ENCODE data around the gene SLC46A3. TPM values are rescaled to one million over a fixed set of nuclear protein-coding genes. Genes with fewer than 3 reads are reported as not detected.
A peak's percentile ranks its signal among the peaks of the same experiment; 100 is the strongest.

SLC46A3 gene, protein sequence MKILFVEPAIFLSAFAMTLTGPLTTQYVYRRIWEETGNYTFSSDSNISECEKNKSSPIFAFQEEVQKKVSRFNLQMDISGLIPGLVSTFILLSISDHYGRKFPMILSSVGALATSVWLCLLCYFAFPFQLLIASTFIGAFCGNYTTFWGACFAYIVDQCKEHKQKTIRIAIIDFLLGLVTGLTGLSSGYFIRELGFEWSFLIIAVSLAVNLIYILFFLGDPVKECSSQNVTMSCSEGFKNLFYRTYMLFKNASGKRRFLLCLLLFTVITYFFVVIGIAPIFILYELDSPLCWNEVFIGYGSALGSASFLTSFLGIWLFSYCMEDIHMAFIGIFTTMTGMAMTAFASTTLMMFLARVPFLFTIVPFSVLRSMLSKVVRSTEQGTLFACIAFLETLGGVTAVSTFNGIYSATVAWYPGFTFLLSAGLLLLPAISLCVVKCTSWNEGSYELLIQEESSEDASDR
- 13.1 and 13.2 TPM in 2 replicates for total RNA-seq
- long read RNA-seq, transcript SLC46A3-201 (6 exons, 3,173 nt) = major isoform, 45 of 61 reads
- long read RNA-seq, partial matches to known transcripts = 4 of 61 reads
- long read RNA-seq, other reads (novel, unspliced or antisense) = 8 of 61 reads

DNA sequence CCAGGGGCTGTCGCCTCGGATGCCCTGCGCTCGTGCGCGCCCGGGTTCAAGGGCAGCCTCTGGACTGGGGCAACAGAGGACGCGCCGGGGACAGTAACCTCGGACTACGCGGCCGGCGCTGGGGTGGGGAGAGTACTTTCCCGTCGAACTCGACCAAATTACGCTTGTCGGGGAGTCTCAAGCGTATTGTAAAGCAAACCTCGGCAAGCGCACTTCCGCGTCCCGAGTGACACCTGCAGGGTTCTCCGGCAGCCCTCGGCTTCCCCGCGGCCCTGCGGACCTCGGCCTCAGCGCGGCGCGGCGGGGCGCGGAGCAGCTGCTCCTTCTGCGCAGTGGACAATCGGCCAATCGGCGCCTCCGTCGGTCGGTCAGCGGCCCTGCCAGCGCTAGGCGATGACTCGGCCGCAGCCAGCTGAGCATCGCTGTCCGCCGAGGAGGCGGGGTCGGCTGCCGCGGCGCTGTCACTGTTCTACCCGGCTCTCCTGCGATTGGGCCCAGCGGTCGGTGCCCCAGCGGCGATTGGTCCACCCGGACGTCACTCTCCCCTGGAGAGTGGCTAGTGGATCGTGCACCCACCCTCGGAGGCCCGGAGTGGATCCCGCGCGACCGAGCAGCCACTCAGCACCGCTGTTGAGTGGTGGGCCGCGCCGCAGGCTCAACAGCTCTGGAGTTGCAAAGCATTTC is at the start of gene SLC46A3:
Gene SLC46A3 (minus strand): TSS at position 428 of the 684 bp plus-strand sequence. CDS start 972 bp downstream, outside the sequence.
- H3K36me3 Mint-ChIP-seq (ENCODE audit: unreplicated experiment) = no peaks in the 10 kb centered on the region

DNA sequence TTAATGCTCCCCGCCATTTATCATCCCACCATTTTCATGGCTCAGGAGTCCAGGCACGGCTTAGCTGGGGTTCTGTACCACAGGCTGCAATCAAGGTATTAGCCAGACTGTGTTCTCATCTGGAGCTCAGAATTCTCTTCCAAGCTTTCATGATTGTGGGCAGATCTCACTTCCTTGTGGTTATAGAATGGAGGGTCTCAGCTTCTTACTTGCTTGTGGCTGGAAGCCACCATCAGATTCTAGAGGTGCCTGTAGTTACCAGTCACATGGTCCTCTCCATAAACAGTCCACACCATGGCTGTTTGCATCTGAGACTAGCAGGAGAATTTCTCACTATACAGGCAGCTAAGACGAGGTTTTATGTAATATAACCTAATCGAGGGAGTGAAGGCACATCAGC is 45.1 kb upstream of the SLC46A3 start:
- peaks cover 2% of the 10 kb centered on the region for H3K36me3 Mint-ChIP-seq (ENCODE audit: unreplicated experiment)
- TF ChIP-seq, protein P1, sequence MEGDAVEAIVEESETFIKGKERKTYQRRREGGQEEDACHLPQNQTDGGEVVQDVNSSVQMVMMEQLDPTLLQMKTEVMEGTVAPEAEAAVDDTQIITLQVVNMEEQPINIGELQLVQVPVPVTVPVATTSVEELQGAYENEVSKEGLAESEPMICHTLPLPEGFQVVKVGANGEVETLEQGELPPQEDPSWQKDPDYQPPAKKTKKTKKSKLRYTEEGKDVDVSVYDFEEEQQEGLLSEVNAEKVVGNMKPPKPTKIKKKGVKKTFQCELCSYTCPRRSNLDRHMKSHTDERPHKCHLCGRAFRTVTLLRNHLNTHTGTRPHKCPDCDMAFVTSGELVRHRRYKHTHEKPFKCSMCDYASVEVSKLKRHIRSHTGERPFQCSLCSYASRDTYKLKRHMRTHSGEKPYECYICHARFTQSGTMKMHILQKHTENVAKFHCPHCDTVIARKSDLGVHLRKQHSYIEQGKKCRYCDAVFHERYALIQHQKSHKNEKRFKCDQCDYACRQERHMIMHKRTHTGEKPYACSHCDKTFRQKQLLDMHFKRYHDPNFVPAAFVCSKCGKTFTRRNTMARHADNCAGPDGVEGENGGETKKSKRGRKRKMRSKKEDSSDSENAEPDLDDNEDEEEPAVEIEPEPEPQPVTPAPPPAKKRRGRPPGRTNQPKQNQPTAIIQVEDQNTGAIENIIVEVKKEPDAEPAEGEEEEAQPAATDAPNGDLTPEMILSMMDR (IDR thresholded peaks at IDR 0.05) = no peak
- H3K9me3 Mint-ChIP-seq (ENCODE audit: unreplicated experiment) = peaks cover 3% of the 10 kb centered on the region
- no peak overlapping the region for H3K4me3 Mint-ChIP-seq (ENCODE audit: unreplicated experiment)
- no peaks in the 10 kb centered on the region for H3K4me1 Mint-ChIP-seq (ENCODE audit: unreplicated experiment)
- no peak for DNase-seq (ENCODE audit: extremely low spot score, unreplicated experiment)
- no peaks in the 10 kb centered on the region for H3K27me3 Mint-ChIP-seq (ENCODE audit: unreplicated experiment)
- no peak overlapping the region for H3K27ac Mint-ChIP-seq (ENCODE audit: unreplicated experiment)

More for the DNA sequence above, at the start of gene SLC46A3:
- H3K27ac Mint-ChIP-seq (ENCODE audit: unreplicated experiment) = peak within 1 kb of the TSS; percentile 98
- peak within 1 kb of the TSS; percentile 92 for H3K4me3 Mint-ChIP-seq (ENCODE audit: unreplicated experiment)
- DNase-seq (ENCODE audit: extremely low spot score, unreplicated experiment) = peak; percentile 99
- H3K9me3 Mint-ChIP-seq (ENCODE audit: unreplicated experiment) = no peaks in the 10 kb centered on the region
- TF ChIP-seq, protein P1 (IDR thresholded peaks at IDR 0.05) = peak; percentile 19
- H3K4me1 Mint-ChIP-seq (ENCODE audit: unreplicated experiment) = peaks cover 32% of the 10 kb centered on the region
- no peaks in the 10 kb centered on the region for H3K27me3 Mint-ChIP-seq (ENCODE audit: unreplicated experiment)

- no peaks in the 10 kb centered on the region for H3K4me1 Mint-ChIP-seq (ENCODE audit: unreplicated experiment)
- TF ChIP-seq, protein P1 (IDR thresholded peaks at IDR 0.05) = no peak
- no peak overlapping the region for H3K4me3 Mint-ChIP-seq (ENCODE audit: unreplicated experiment)
- H3K9me3 Mint-ChIP-seq (ENCODE audit: unreplicated experiment) = peaks cover 17% of the 10 kb centered on the region
- DNase-seq (ENCODE audit: extremely low spot score, unreplicated experiment) = no peak
- H3K27ac Mint-ChIP-seq (ENCODE audit: unreplicated experiment) = no peak overlapping the region
- H3K36me3 Mint-ChIP-seq (ENCODE audit: unreplicated experiment) = peaks cover 4% of the 10 kb centered on the region
- no peaks in the 10 kb centered on the region for H3K27me3 Mint-ChIP-seq (ENCODE audit: unreplicated experiment)
Observed at GRCh38 chr13:28761586-28761985, 42.8 kb upstream of the SLC46A3 start.

GRCh38 chr13:28755546-28755870 is 36.7 kb upstream of the SLC46A3 start:
- H3K36me3 Mint-ChIP-seq (ENCODE audit: unreplicated experiment) = peaks cover 4% of the 10 kb centered on the region
- TF ChIP-seq, protein P1 (IDR thresholded peaks at IDR 0.05) = no peak
- H3K4me1 Mint-ChIP-seq (ENCODE audit: unreplicated experiment) = peaks cover 47% of the 10 kb centered on the region
- H3K27ac Mint-ChIP-seq (ENCODE audit: unreplicated experiment) = peak overlapping the region; percentile 100
- H3K4me3 Mint-ChIP-seq (ENCODE audit: unreplicated experiment) = no peak overlapping the region
- H3K9me3 Mint-ChIP-seq (ENCODE audit: unreplicated experiment) = peaks cover 17% of the 10 kb centered on the region
- H3K27me3 Mint-ChIP-seq (ENCODE audit: unreplicated experiment) = no peaks in the 10 kb centered on the region
- DNase-seq (ENCODE audit: extremely low spot score, unreplicated experiment) = peak; percentile 11

All from osteocyte (in vitro differentiated cells).